H1 (cell line): Measurements from ENCODE around the gene SSX2IP. TPM values are rescaled to one million over a fixed set of nuclear protein-coding genes. Genes with fewer than 3 reads are reported as not detected.

Experiments used
- CTCF ChIA-PET: fragments of 300-600 bp; sonication (Branson Sonifier 250); formaldehyde crosslinking; loops from one replicate; lab custom pipeline; 2021; ENCODE audit not compliant: partially characterized antibody; lab: Charles Lee
- POLR2A ChIA-PET: fragments of 300-600 bp; sonication (Branson Sonifier 250); formaldehyde crosslinking; loops from one replicate; lab custom pipeline; 2021; ENCODE audit warnings: inconsistent platforms; ENCODE audit not compliant: partially characterized antibody; lab: Charles Lee
- DNase-seq, 2 experiments: peaks; one replicate each; pipeline versions ENCODE4 v3.0.0 to v3.0.0-alpha.2; 2010 to 2022; ENCODE audit warnings: low spot score in 2 of 2, low read depth in 1 of 2, mixed read lengths in 1 of 2
- FAIRE-seq: peaks from 2 replicates; lab custom pipeline; 2011; peaks lifted over from hg19 to GRCh38; lab: Jason Lieb, UNC
- H2AFZ ChIP-seq: 2 replicates; pipeline ENCODE4 v1.8.1; 2012; ENCODE audit warnings: low read length, inconsistent platforms
- H2AK5ac ChIP-seq: 2 replicates; pipeline ENCODE4 v1.6.1; 2013; ENCODE audit warnings: low read depth, low read length
- H2BK120ac ChIP-seq: replicated peaks from 2 replicates; pipeline ENCODE3; 2013; ENCODE audit warnings: low read depth, low read length, inconsistent platforms
- H2BK12ac ChIP-seq: 2 replicates; pipeline ENCODE4 v1.6.1; 2013; ENCODE audit warnings: low read depth, low read length
- H2BK15ac ChIP-seq: 2 replicates; pipeline ENCODE4 v1.6.1; 2013; ENCODE audit warnings: low read length
- H2BK20ac ChIP-seq: 2 replicates; pipeline ENCODE4 v1.6.1; 2013; ENCODE audit warnings: low read length
- H2BK5ac ChIP-seq: 2 replicates; pipeline ENCODE4 v1.6.1; 2013; ENCODE audit warnings: low read depth, low read length
- H3K14ac ChIP-seq: 2 replicates; pipeline ENCODE4 v1.6.1; 2013; ENCODE audit warnings: inconsistent platforms; ENCODE audit not compliant: insufficient read length
- H3K18ac ChIP-seq: 2 replicates; pipeline ENCODE4 v1.6.1; 2013; ENCODE audit warnings: low read length; ENCODE audit errors: extremely low read depth
- H3K23ac ChIP-seq: 2 replicates; pipeline ENCODE4 v1.6.1; 2013; ENCODE audit warnings: inconsistent platforms; ENCODE audit not compliant: insufficient read length
- H3K23me2 ChIP-seq: 2 replicates; pipeline ENCODE4 v1.6.1; 2013; ENCODE audit warnings: low read depth, low read length
- H3K27ac ChIP-seq: 2 replicates; pipeline ENCODE4 v1.6.1; 2011; ENCODE audit warnings: low read depth, low read length, inconsistent platforms
- H3K27me3 ChIP-seq, 4 experiments: replicated peaks in 1 of 4; 1 replicate in 1 of 4; 2 replicates in 3 of 4; pipeline versions ENCODE4 v1.6.1 to v1.8.1; 2011 to 2013; ENCODE audit warnings: low read length in 3 of 4, mild to moderate bottlenecking in 3 of 4, inconsistent platforms in 2 of 4, mixed read lengths in 2 of 4, moderate library complexity in 1 of 4; ENCODE audit not compliant: control insufficient read depth in 3 of 4, insufficient read depth in 3 of 4; ENCODE audit errors: extremely low read depth in 1 of 4
- H3K36me3 ChIP-seq, 4 experiments: 2 replicates each; pipeline versions ENCODE4 v1.6.1 to v1.8.1; 2011 to 2013; ENCODE audit warnings: mild to moderate bottlenecking in 4 of 4, low read length in 3 of 4, moderate library complexity in 2 of 4, control low read depth in 1 of 4, inconsistent platforms in 1 of 4; ENCODE audit not compliant: insufficient read depth in 4 of 4, control insufficient read depth in 2 of 4
- H3K4ac ChIP-seq: replicated peaks from 2 replicates; pipeline ENCODE3; 2013; ENCODE audit warnings: low read length, low read depth, mixed read lengths, inconsistent platforms; ENCODE audit not compliant: insufficient read length
- H3K4me1 ChIP-seq, 4 experiments: replicated peaks in 1 of 4; 1 replicate in 1 of 4; 2 replicates in 3 of 4; pipeline versions ENCODE4 v1.6.1 to v1.8.1; 2011 to 2013; ENCODE audit warnings: low read length in 3 of 4, inconsistent platforms in 2 of 4, mixed read lengths in 1 of 4; ENCODE audit not compliant: insufficient read depth in 4 of 4, control insufficient read depth in 3 of 4
- H3K4me2 ChIP-seq, 2 experiments: 2 replicates each; pipeline versions ENCODE4 v1.6.1 to v1.8.1; 2011 to 2013; ENCODE audit warnings: low read depth in 2 of 2, low read length in 2 of 2, control low read depth in 1 of 2, inconsistent platforms in 1 of 2, mild to moderate bottlenecking in 1 of 2; ENCODE audit not compliant: insufficient read depth in 1 of 2
- H3K4me3 ChIP-seq, 4 experiments: fragments of 200-600, 300-600 bp in 1 of 4; sonication (generic), shearing (Covaris generic), sonication (Bioruptor Twin) in 1 of 4; 2 replicates each; pipeline versions ENCODE4 v1.5.1 to v1.8.1; 2011 to 2016; ENCODE audit warnings: low read length in 4 of 4, low read depth in 3 of 4, control low read depth in 2 of 4, inconsistent platforms in 2 of 4, mild to moderate bottlenecking in 2 of 4, mixed read lengths in 1 of 4, moderate library complexity in 1 of 4; ENCODE audit not compliant: insufficient read depth in 2 of 4; ENCODE audit errors: extremely low read depth in 1 of 4
- H3K56ac ChIP-seq: replicated peaks from 2 replicates; pipeline ENCODE3; 2013; ENCODE audit warnings: low read depth, mild to moderate bottlenecking, mixed read lengths, low read length, inconsistent platforms; ENCODE audit not compliant: insufficient read length
- H3K79me1 ChIP-seq: 2 replicates; pipeline ENCODE4 v1.6.1; 2013; ENCODE audit warnings: low read depth, low read length, control low read depth
- H3K79me2 ChIP-seq, 2 experiments: 2 replicates each; pipeline versions ENCODE4 v1.6.1 to v1.8.1; 2012 to 2013; ENCODE audit warnings: low read length in 2 of 2, mild to moderate bottlenecking in 2 of 2, inconsistent platforms in 1 of 2; ENCODE audit not compliant: insufficient read depth in 2 of 2, control insufficient read depth in 1 of 2
- H3K9ac ChIP-seq, 4 experiments: replicated peaks in 1 of 4; 1 replicate in 1 of 4; 2 replicates in 3 of 4; pipeline versions ENCODE4 v1.6.1 to v1.8.1; 2011 to 2013; ENCODE audit warnings: low read depth in 3 of 4, low read length in 3 of 4, control low read depth in 2 of 4, mild to moderate bottlenecking in 2 of 4, moderate library complexity in 2 of 4, inconsistent platforms in 1 of 4; ENCODE audit errors: extremely low read depth in 1 of 4
- H3K9me3 ChIP-seq, 2 experiments: 2 replicates each; pipeline versions ENCODE4 v1.6.1 to v1.8.1; 2012 to 2013; ENCODE audit warnings: mild to moderate bottlenecking in 2 of 2, moderate library complexity in 2 of 2, control low read depth in 1 of 2, inconsistent platforms in 1 of 2, low read depth in 1 of 2, low read length in 1 of 2, mixed read lengths in 1 of 2; ENCODE audit not compliant: insufficient read depth in 2 of 2
- H4K20me1 ChIP-seq, 2 experiments: replicated peaks in 1 of 2; 2 replicates each; pipeline versions ENCODE3 to v1.8.1; 2011 to 2013; ENCODE audit warnings: inconsistent platforms in 2 of 2, low read length in 2 of 2, mild to moderate bottlenecking in 1 of 2; ENCODE audit not compliant: insufficient read depth in 2 of 2, control insufficient read depth in 1 of 2
- H4K5ac ChIP-seq: 2 replicates; pipeline ENCODE4 v1.6.1; 2013; ENCODE audit warnings: low read length, low read depth, mixed read lengths, inconsistent platforms; ENCODE audit not compliant: insufficient read length
- H4K8ac ChIP-seq: 2 replicates; pipeline ENCODE4 v1.8.0; 2013; ENCODE audit warnings: mild to moderate bottlenecking, moderate library complexity, low read length, inconsistent platforms; ENCODE audit not compliant: insufficient read depth; ENCODE audit errors: extremely low read depth
- H4K91ac ChIP-seq: replicated peaks from 2 replicates; pipeline ENCODE3; 2013; ENCODE audit warnings: low read length, mixed read lengths, inconsistent platforms; ENCODE audit not compliant: insufficient read length
- BCL11A ChIP-seq, 2 experiments: IDR thresholded peaks; one replicate each; pipeline ENCODE4 v1.6.1; 2011; ENCODE audit warnings: low read depth in 2 of 2, low read length in 2 of 2, mild to moderate bottlenecking in 2 of 2
- GTF2F1 ChIP-seq: IDR thresholded peaks from 2 replicates; pipeline ENCODE4 v1.6.1; 2012; ENCODE audit warnings: low read depth, low read length, improper control_type of control experiment, borderline replicate concordance
- MAFK ChIP-seq: IDR thresholded peaks from 2 replicates; pipeline ENCODE4 v1.6.1; 2012; ENCODE audit warnings: low read depth, mild to moderate bottlenecking, improper control_type of control experiment, low read length
- SIN3A ChIP-seq, 2 experiments: IDR thresholded peaks in 1 of 2; conservative IDR thresholded peaks in 1 of 2; 2 replicates each; pipeline ENCODE4 v1.6.1; 2011 to 2012; ENCODE audit warnings: low read length in 2 of 2, improper control_type of control experiment in 1 of 2, low read depth in 1 of 2, mild to moderate bottlenecking in 1 of 2
- SIRT6 ChIP-seq: IDR thresholded peaks from one replicate; pipeline ENCODE4 v1.7.1; 2012; ENCODE audit warnings: low read length, inconsistent platforms
- SIX5 ChIP-seq: IDR thresholded peaks from 2 replicates; pipeline ENCODE4 v1.6.1; 2011; ENCODE audit warnings: mild to moderate bottlenecking, low read depth, low read length
- TAF7 ChIP-seq: optimal IDR thresholded peaks from 2 replicates; pipeline ENCODE3; 2011; ENCODE audit warnings: low read depth, mild to moderate bottlenecking, inconsistent platforms, low read length, moderate library complexity, borderline replicate concordance
- YY1 ChIP-seq: IDR thresholded peaks from 2 replicates; pipeline ENCODE4 v1.6.1; 2011; ENCODE audit warnings: low read depth, mild to moderate bottlenecking, low read length
- WGBS, 2 experiments: shearing (Covaris generic) in 1 of 2; methylation state at CpG; one replicate each; pipeline versions ENCODE4 v1.1.6 to v1.1.7; 2013 to 2015; ENCODE audit warnings: low lambda C conversion rate in 2 of 2, mixed read lengths in 2 of 2, inconsistent platforms in 1 of 2, low coverage in 1 of 2, missing lambda C conversion rate in 1 of 2; ENCODE audit not compliant: insufficient replicate concordance in 2 of 2, insufficient coverage in 1 of 2, insufficient read length in 1 of 2; ENCODE audit errors: extremely low coverage in 1 of 2, missing lambda C conversion rate in 1 of 2; 5-methylcytosine and 5-hydroxymethylcytosine counted together
- polyA plus RNA-seq, 7 experiments: library from polyadenylated mRNA; depleted of rRNA in 3 of 7; stranded (reverse) in 5 of 7; unstranded in 2 of 7; fragments of >200 nt in 5 of 7; fragments of 200-250 nt in 2 of 7; gene quantifications; 1 replicate in 5 of 7; 2 replicates in 1 of 7; 4 replicates in 1 of 7; pipeline versions ENCODE4 v1.2.1 to v1.2.3, GENCODE V29; 2011 to 2013; ENCODE audit warnings: missing spikeins in 2 of 7, mixed read lengths in 2 of 7
- total RNA-seq: library from RNA; stranded (reverse); fragmentation: NEBNext Ultra II Directional; extraction: Animal tissue kit (Norgen Biotek cat#: 25700); gene quantifications from 2 replicates; pipeline ENCODE4 v1.2.1, GENCODE V29; 2021
- TF ChIP-seq, protein P1 (sequence below): IDR thresholded peaks from 2 replicates; pipeline ENCODE4 v1.6.1; 2012; ENCODE audit warnings: low read length, inconsistent platforms

Gene SSX2IP
- total and polyA plus RNA-seq, 2 of the 8 experiments (the other 6 are each of a cell fraction or from before 2014, with no cell fraction given) = 4.0 to 31.3 TPM

GRCh38 chr1:84617349-84617748, 72.9 kb downstream of the SSX2IP start:
- H3K27ac ChIP-seq = no peak overlapping the region
- CTCF ChIA-PET = no interaction called here
- POLR2A ChIA-PET = no interaction called here
- no peak for TF ChIP-seq GTF2F1
- no peak for TF ChIP-seq SIX5
- no peak for TF ChIP-seq BCL11A (IDR thresholded peaks at IDR 0.05; ENCODE audit: low read depth in 2 of 2, low read length in 2 of 2)
- TF ChIP-seq MAFK = no peak
- TF ChIP-seq, protein P1, sequence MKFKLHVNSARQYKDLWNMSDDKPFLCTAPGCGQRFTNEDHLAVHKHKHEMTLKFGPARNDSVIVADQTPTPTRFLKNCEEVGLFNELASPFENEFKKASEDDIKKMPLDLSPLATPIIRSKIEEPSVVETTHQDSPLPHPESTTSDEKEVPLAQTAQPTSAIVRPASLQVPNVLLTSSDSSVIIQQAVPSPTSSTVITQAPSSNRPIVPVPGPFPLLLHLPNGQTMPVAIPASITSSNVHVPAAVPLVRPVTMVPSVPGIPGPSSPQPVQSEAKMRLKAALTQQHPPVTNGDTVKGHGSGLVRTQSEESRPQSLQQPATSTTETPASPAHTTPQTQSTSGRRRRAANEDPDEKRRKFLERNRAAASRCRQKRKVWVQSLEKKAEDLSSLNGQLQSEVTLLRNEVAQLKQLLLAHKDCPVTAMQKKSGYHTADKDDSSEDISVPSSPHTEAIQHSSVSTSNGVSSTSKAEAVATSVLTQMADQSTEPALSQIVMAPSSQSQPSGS = no peak
- TF ChIP-seq TAF7 = no peak
- no peak for TF ChIP-seq SIN3A (conservative IDR thresholded peaks at IDR 0.05 in 1 of 2, IDR thresholded peaks at IDR 0.05 in 1 of 2; ENCODE audit: low read depth in 1 of 2, low read length in 2 of 2)
- TF ChIP-seq YY1 = no peak
- no peak for TF ChIP-seq SIRT6

More at GRCh38 chr1:84617349-84617748, 72.9 kb downstream of the SSX2IP start:
- no peak overlapping the region for H2BK12ac ChIP-seq
- H3K79me1 ChIP-seq = no peaks in the 10 kb centered on the region
- H3K36me3 ChIP-seq = peaks cover 0 to 5% (median 0%) of the 10 kb centered on the region in 4 experiments; a peak in 1 of 8 replicates
- no peak overlapping the region for H3K23ac ChIP-seq
- H3K4me1 ChIP-seq = peaks cover 0 to 3% (median 0%) of the 10 kb centered on the region in 4 experiments; a peak in 1 of 7 replicates
- no peak overlapping the region for H3K4me2 ChIP-seq
- no peaks in the 10 kb centered on the region for H3K27me3 ChIP-seq
- 94% methylated on average over 2 of the region's 2 CpGs; no CpG with 5 or more reads in 1 of the 2 experiments for WGBS, 2 experiments
- no peak for FAIRE-seq
- no peak overlapping the region for H2AFZ ChIP-seq
- no peak overlapping the region for H2AK5ac ChIP-seq
- no peak overlapping the region for H3K4me3 ChIP-seq
- H4K5ac ChIP-seq = no peak overlapping the region
- H4K91ac ChIP-seq = no peak overlapping the region
- no peak overlapping the region for H2BK5ac ChIP-seq
- no peak overlapping the region for H2BK120ac ChIP-seq
- no peak overlapping the region for H3K18ac ChIP-seq
- peaks cover 13 to 17% of the 10 kb centered on the region in 2 experiments for H3K9me3 ChIP-seq
- no peaks in the 10 kb centered on the region for H4K20me1 ChIP-seq
- H2BK20ac ChIP-seq = no peak overlapping the region
- H3K79me2 ChIP-seq = no peaks in the 10 kb centered on the region
- no peak overlapping the region for H4K8ac ChIP-seq
- no peak for DNase-seq
- no peak overlapping the region for H2BK15ac ChIP-seq
- no peaks in the 10 kb centered on the region; the same call in 1 of the 2 replicates for H3K23me2 ChIP-seq
- no peak overlapping the region for H3K14ac ChIP-seq
- no peak overlapping the region for H3K56ac ChIP-seq
- no peak overlapping the region for H3K4ac ChIP-seq
- H3K9ac ChIP-seq = no peak overlapping the region
